Mammary epithelial cell (primary cell): ENCODE results near the gene LAYN.

Source experiments
- CTCF ChIP-seq, 2 donors: IDR thresholded peaks in 1 of 2; conservative IDR thresholded peaks in 1 of 2; 2 replicates each; pipeline ENCODE4 v1.5.1; 2011 to 2012; ENCODE audit warnings: inconsistent platforms in 2 of 2, low read length in 2 of 2, mild to moderate bottlenecking in 2 of 2, control low read depth in 1 of 2, low read depth in 1 of 2; ENCODE audit not compliant: insufficient read depth in 1 of 2; ENCODE audit errors: extremely low read depth in 1 of 2
- EZH2 ChIP-seq: IDR thresholded peaks from 2 replicates; pipeline ENCODE4 v1.6.1; 2012; ENCODE audit warnings: low read length, inconsistent platforms, borderline replicate concordance

GRCh38 chr11:111514216-111515031 is 26.1 kb upstream of the LAYN start, which contains the start of gene HOATZ:
- TF ChIP-seq CTCF (conservative IDR thresholded peaks at IDR 0.05 in 1 of 2, IDR thresholded peaks at IDR 0.05 in 1 of 2; ENCODE audit: extremely low read depth in 1 of 2, insufficient read depth in 1 of 2, low read depth in 1 of 2, low read length in 2 of 2) (no peak), EZH2 (no peak)
